HG03025 (cell line): ENCODE data around the gene NUP210L.
"Not testable (repeated sequence)": the region's sequence is repeated elsewhere in the genome, so short reads cannot be mapped to it uniquely, and the experiment has no call there.

Experiments
- ATAC-seq: cut with Tn5 transposase; IDR thresholded peaks from one replicate; pipeline ENCODE4 v1.9.1; 2021; ENCODE audit warnings: mild to moderate bottlenecking, moderate library complexity; ENCODE audit not compliant: unreplicated experiment, low FRiP score

NUP210L gene

DNA sequence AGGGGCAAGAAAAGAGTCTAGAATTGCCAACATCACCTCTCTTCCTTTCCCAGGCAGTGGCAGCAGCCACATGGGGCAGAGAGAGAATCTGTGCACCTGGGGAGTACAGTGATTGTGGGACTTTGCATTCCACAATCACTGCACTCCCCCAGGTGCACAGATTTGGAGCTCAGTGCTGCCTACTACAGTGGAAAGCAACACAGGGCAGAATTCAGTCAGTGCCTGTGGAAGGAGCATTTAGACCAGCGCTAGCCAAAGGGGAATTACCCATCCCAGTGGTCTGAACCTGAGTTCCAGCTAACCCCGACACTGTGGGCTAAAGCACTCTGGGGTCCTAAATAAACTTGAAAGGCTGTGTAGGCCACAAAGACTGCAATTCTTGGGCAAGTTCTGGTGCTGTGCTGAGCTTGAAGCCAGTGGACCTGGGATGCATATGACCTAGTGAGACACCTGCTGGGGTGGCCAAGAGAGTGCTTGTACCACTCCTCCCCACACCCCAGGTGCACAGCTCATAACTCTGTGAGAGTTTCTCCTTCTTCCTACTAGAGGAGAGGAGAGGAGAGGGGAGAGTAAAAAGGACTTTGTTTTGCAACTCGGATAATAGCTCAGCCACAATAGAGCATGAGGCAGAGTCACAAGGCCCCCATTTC, 50.3 kb downstream of the NUP210L start:
- ATAC-seq: no peak

DNA sequence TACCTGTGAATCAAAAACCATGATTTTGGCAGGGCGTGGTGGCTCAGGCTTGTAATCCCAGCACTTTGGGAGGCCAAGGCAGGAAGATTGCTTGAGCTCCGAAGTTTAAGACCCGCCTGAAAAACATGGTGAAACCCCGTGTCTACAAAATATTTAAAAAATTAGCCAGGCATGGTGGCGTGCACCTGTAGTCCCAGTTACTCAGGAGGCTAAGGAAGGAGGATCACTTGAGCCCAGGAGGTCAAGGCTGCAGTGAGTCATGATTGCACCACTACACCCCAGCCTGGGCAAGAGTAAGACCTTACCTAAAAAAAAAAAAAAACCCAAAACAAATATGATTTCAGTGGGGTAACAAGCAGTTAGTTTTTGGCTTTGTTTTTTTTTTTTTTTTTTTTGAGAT, 54.7 kb downstream of the NUP210L start:
- ATAC-seq: not testable (repeated sequence)

DNA sequence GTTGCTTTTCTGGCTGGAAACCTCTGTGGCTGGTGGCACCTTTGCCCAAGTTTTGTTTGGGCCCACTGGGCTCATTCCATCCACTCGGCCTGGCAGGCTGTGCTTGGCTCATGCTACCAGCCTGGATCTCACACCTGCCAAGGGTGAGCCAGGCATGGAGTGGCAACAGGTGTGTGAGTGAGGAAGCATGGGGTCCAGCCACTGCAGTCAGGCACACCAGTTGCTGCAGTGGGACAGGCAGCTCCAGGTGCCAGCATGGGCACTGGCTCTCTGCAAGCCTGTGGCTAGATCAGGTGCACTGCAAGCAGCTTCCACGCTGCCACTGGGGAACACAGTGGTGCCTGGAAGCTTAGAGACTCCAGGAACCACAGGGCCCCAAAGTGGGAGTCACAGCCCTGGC, 57.0 kb downstream of the NUP210L start:
- no peak for ATAC-seq

DNA sequence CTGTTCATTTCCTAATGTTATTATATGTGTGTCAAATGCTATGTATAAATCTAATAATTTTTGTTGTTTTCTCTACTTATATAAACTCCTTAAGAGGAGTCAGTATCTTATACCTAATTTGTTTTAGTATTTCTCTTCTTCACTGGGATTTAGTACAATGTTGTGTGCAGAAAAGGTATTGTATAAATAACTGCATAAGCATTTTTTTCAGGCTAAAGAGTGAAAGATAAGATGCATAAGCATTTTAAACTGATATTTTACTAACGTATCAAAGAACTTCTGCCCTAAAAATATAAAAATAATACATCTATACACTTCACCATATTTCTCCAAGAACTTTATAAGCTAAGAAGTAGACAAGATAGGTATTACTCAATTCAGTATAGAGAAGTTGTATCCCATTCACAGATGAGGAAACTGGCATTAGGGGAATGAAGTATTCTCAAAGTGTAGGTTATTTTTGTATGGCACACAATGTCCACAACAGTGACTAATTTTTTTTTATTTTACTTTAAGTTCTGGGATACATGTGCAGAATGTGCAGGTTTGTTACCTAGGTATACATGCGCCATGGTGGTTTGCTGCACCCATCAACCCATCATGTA, 59.3 kb downstream of the NUP210L start:
- ATAC-seq: no peak

DNA sequence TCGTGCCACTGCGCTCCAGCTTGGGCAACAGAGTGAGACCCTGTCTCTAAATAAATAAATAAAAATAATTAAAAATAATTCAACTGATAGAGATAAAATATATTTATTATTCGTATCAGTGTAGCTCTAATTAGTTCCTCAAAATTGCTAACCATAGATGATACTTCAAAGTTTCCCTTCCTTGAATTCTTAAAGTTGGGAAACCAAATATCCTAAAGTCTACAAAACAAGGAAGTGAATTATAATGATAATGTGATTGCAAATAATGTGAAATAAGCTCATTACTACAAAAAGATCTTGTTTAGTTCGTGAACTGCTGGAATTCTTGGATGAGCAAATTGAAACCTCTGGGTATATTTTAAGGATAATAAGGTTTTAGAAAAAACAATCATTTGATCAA, 60.5 kb downstream of the NUP210L start:
- ATAC-seq: no peak

DNA sequence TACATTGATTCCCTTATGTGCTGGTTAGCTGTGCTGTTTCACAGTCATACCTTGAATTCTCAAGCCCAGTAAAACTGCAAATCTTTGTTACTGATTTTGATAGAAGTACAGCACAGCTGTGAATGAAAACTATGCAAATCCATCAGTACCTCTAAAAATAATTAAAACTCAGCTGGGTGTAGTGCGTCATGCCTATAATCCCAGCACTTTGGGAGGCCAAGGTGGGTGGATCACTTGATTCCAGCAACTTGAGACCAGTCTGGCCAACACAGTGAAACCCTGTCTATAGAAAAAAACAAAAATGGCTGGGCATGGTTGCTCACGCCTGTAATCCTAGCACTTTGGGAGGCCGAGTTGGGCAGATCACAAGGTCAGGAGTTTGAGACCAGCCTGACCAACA, 61.2 kb downstream of the NUP210L start:
- no peak for ATAC-seq

DNA sequence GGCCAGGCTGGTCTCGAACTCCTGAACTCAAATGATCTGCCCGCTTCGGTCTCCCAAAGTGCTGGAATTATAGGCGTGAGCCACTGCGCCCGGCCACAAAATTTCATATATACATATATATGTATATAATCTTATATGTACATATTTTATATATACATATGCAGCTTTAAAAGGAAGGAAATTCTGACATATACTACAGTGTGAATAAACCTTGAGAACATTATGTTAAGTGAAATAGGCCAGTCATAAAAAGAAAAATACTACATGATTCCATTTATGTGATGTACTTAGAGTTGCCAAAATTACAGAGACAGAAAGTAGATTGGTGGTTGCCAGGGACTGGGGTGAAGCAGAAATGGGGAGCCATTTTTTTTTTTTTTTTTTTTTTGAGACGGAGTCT, 63.2 kb downstream of the NUP210L start:
- no peak for ATAC-seq

DNA sequence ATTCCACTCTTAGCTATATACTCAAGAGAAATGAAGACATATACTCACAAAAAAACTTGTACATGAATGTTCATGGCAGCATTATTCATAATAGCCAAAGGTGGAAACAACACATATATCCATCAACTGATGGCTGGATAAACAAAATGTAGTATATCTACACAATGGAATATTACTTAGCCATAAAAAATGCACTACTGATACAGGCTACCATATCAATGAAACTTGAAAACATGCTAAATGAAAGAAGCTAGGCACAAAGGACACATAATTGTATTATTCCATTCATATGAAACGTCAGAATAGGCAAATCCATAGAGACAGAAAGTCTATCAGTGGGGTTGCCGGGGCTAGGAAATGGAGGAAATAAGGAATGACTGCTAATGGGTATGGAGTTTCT, 67.3 kb downstream of the NUP210L start:
- ATAC-seq: no peak

DNA sequence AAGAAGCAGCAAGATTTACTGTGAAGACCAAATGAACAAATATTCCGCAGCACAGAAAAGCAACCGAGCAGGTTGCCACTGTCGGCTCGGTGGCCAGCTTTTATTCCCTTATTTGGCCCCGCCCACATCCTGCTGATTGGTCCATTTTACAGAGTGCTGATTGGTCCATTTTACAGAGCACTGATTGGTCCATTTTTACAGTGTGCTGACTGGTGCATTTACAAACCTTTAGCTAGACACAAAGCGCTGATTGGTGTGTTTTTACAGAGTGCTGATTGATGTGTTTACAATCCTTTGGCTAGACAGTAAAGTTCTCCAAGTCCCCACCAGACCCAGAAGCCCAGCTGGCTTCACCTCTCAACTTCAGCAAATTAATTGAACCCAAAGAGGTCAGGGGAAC, 71.8 kb downstream of the NUP210L start:
- ATAC-seq: not testable (repeated sequence)

DNA sequence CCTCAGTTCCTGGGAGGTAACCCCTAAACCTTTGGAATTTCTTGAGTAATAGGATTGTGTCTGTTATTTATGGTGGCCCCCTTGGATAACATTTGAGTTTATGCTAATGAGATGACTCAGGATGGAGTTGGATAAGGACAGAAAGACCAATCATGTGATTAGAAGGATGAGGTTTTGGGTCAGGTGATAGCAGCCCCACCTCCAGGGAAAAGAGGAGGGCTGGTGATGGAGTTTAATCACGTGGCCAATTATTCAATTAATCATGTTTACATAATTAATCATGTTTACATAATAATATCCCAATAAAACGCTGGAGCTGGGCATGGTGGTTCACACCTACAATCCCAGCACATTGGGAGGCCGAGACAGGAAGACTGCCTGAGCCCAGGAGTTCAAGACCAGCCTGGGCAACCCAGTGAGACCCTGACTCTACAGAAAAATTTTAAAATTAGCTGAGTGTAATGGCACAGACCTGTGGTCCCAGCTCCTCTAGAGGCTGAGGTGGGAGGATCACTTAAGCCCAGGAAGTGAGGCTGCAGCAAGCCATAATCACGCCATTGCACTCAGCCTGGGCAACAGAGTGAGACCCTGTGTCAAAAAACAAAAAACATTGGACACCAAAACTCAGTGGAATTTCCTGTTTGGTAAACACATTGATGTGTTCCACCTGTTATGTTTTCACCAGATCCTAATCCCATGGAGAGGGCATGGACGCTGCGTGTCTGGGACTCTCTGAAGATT, 73.3 kb downstream of the NUP210L start:
- ATAC-seq: no peak

DNA sequence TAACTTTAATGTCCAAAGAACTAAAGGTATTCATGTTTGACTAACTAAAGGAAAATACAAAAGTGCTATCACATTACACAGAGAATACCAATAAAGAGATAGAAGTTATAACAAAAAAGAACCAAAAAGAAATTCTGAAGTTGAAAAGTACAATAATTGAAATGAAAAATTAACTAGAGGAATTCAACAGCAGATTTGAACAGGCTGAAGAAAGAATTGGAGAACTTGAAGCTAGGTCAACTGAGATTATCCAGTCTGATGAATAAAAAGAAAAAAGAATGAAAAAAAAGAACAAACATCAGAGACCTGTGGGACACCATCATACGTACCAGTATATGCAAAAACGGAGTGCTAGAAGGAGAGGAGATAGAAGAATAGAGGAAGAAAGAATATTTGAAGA, 78.5 kb downstream of the NUP210L start:
- ATAC-seq: no peak

DNA sequence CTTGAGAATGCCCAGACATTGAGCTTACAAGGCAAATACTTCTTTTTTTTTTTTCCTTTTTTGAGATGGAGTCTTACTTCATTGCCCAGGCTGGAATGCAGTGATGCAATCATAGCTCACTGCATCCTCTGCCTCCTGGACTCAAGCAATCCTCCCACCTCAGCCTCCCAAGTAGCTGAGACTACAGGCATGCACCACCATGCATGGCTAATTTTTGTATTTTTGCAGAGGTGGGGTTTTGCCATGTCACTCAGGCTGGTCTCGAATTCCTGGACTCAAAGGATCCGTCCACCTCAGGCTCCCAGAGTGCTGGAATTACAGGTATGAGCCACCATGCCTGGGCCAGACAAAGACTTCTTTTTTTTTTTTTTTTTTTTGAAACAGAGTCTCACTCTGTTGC, 79.1 kb downstream of the NUP210L start:
- no peak for ATAC-seq

DNA sequence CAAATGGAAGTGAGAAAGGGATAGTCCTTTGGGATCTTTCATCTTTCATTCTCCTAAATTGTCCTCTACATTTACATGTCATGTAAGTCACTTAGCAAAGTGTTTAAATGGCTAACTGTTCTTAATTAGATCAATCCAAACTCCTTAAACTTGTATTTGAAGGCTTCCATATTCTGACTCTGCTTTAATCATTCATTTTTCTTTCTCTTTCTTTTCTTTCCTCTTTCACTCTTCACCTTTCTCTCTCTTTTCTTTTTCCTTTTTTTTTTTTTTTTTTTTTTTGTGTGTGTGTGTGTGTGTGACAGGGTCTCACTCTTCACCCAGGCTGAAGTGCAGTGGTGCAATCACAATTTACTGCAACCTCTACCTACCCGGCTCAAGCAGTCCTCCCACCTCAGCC, 92.6 kb downstream of the NUP210L start:
- no peak for ATAC-seq

DNA sequence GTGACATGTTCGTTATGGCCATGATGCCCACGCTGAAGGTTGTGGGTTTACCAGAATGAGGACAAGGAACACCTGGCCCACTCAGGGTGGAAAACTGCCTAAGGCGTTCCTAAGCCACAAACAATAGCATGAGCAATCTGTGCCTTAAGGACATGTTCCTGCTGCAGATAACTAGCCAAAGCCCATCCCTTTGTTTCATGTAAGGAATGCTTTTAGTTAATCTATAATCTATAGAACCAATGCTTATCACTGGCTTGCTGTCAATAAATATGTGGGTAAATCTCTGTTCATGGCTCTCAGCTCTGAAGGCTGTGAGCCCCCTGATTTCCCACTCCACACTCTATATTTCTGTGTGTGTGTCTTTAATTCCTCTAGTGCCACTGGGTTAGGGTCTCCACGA, 107.4 kb downstream of the NUP210L start:
- ATAC-seq: not testable (repeated sequence)

DNA sequence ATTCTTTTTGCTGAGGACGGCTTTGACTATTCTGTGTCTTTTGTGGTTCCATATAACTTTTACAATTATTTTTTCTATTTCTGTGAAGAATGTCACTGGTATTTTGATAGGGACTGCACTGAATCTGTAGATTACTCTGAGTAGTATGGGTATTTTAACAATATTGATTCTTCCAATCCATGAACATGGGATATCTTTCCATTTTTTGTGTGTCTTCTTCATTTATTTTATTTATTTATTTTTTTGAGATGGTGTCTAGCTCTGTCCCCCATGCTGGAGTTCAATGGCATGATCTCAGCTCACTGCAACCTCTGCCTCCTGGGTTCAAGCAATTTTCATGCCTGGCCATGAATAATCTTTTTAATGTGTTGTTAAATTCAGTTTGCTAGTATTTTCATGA, 121.2 kb downstream of the NUP210L start:
- ATAC-seq: not testable (repeated sequence)

DNA sequence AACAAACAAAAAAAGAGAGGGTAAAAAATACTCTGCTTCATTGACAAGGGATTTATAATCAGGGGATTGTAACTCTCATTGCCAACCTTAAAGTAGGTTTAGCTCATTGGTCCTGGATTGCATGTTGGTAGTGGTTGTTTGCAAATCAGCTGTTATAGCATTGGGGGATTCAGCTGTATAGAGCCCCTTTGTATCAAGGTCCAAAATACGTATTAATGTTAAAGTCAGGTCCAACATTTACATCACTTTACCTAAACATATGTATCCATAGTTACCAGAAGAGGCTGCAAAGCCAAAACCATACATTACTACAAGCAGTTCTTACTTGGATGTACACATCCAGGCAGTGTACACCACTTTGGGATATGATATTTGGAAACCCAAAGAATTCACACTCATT, 134.9 kb downstream of the NUP210L start:
- no peak for ATAC-seq

DNA sequence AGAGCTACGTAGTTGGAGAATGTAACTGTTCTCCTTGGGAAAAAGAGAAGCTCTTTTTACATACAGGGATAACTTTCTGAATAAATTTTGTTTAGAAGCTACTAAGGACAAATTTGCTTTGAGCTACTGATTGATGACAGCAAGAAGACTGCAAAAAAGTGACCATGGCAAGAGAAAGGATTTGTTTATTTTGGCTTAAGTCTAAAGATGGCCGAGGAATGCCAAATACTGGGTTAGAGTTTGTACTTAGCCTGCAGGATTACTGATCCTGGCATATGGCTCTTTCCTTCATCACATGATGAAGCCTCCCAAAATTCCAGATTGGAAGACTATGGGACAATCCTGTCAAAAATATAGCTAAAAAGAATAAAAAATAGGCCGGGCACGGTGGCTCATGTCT, 135.6 kb downstream of the NUP210L start:
- ATAC-seq: no peak

DNA sequence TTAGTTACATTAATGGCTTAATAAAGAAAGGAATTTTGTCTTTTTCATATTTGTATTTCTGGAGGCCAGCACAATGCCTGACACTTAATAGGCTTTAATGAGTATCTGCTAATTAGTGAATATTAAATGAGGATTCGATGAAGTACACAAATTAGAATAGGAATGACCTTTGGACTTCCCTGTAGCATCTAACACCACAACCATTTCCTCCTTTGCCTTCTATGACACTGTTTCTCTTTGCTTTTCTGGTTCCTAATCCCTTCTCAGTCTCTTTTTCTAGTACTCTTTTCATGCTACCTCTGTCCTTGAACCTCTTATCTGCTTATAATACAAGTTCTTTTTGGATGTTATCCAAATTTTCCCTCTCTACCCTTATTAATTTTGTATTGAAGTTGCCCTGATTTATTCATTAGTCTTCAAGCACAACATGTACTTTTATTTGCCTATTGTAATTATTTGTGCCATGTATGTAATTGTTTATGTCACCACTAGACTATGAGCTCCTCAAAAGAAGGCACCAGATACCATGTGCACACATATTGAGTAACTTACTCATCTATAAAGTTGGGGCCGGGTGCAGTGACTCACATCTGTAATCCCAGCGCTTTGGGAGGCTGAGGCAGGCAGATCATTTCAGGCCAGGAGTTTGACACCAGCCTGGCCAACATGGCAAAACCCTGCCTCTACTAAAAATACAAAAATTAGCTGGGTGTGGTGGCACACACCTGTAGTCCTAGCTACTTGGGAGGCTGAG, 140.5 kb downstream of the NUP210L start:
- no peak for ATAC-seq

DNA sequence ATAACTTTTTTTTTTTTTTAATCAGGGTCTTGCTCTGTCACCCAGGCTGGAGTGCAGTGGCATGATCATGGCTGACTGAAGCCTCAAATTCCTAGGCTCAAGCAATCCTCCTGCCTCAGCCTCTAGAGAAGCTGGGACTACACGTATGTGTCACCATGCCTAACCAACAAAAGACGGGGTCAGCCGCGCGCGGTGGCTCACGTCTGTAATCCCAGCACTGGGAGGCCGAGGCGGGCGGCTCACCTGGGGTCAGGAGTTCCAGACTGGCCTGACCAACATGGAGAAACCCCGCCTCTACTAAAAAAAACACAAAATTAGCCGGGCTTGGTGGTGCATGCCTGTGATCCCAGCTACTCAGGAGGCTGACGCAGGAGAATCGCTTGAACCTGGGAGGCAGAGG, 142.3 kb downstream of the NUP210L start:
- ATAC-seq: not testable (repeated sequence)

DNA sequence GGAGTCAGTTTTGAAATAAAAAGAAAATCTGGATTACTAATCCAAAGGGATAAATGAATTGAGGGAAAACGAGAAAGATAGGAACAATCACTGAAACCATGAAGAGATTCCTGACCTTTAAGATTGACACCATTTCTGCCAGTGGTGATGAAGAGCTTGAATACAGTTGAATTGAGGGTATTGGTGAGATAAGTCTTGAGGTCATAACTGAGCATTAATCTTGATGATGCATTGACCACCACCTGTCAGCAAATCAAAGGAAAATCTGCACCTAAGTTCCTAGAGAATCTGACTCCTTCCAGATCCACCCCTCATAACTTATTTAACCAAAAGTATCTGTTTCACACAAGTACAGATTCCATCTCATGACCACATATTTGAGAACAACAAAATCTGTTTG, 142.7 kb downstream of the NUP210L start:
- no peak for ATAC-seq

DNA sequence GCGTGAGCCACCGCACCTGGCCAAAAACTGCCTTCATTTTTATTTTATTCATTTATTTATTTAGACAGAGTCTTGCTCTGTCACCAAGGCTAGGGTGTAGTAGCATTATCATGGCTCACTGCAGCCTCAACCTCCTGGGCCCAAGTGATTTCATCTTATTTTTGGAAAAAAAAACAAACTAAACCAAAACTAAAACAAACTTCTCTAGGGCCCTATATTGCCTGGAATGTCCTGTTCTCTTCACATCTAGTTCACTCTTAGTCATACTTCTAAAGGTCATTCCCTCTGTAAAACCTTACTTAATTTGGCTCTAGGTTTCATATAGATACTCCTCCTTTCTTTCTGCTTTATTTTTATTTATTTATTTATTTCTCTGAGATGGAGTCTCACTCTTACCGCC, 148.7 kb downstream of the NUP210L start:
- ATAC-seq: no peak
